Erythroblast (primary cell): ENCODE results near the gene RNF151.

Experiments used
- GATA1 ChIP-seq: IDR thresholded peaks from 2 replicates; pipeline ENCODE4 v1.6.1; 2011; ENCODE audit warnings: low read depth, mild to moderate bottlenecking, control low read depth, low read length, moderate library complexity
- POLR2A ChIP-seq: IDR thresholded peaks from 2 replicates; pipeline ENCODE4 v1.6.1; 2011; ENCODE audit warnings: mild to moderate bottlenecking, low read length

DNA sequence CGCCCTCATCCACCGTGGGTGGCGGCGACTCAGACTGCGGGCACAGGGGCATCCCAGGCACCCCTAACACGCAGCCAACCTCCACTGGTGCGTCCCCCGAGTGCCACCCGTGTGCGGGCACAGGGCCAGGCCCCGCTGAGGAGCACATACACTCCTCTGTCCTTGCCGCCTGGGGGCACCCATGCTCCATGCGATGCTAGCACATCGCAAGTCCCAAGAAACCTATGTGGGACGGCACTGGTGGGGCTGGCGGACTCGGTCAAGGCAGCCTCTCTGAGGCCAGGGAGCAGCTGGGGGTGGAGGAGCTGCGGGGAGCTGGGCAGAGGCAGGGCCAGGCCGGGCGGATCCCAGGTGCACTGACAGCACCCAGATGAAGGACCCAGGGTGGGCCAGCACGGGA is 39.0 kb downstream of the RNF151 start:
- no peak for TF ChIP-seq POLR2A
- no peak for TF ChIP-seq GATA1
